Measurements from ENCODE around the gene ANKRD27.

- peak; percentile 53 to 69 (median 57) for TF ChIP-seq CTCF (IDR thresholded peaks at IDR 0.05)
- no peak for TF ChIP-seq POLR2AphosphoS5 (IDR thresholded peaks at IDR 0.05)
- no peak for TF ChIP-seq EP300 (IDR thresholded peaks at IDR 0.05; ENCODE audit: low read depth)
- no peak for TF ChIP-seq POLR2A (IDR thresholded peaks at IDR 0.05)
Measured at GRCh38 chr19:32570081-32570785, 104.7 kb downstream of the ANKRD27 start.
